Measurements from ENCODE around the gene GCC1. TPM values are rescaled to one million over a fixed set of nuclear protein-coding genes. Genes with fewer than 3 reads are reported as not detected.

GCC1 gene
- total RNA-seq, 1 experiment from 2014 or later = 16.8 TPM

DNA sequence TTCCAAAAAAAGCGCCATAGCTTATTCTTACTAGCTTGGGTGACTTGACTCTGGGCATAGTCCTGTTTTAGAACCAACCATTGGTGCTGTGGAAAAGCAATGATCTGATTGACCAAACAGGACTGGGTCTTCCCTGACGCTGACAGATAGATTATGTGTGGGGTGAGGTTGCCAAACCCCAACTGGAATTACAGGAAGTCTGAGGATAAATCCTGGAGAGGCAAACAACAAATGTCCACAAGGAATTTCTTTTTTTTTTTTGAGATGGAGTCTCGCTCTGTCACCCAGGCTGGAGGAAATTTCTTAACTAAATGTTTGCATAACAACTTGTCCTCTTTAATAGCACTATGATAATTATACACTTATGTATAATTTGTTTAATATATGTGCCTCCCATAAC lies 19.2 kb downstream of the GCC1 start:
- WGBS (ENCODE audit: extremely low coverage, insufficient read length, low lambda C conversion rate) = no CpG with 5 or more reads among the region's 3 CpGs
- Histone ChIP-seq H4K8ac (replicated peaks; ENCODE audit: insufficient read length, low read depth, low read length) (no peak overlapping the region), H3K4ac (ENCODE audit: low read depth, low read length) (no peak overlapping the region), H3K79me2 (ENCODE audit: insufficient read depth, low read length) (no peaks in the 10 kb centered on the region), H2BK20ac (ENCODE audit: low read depth, low read length, poor library complexity, severe bottlenecking) (no peak overlapping the region), H2BK12ac (ENCODE audit: insufficient read length, low read depth, low read length) (no peak overlapping the region), H3K23me2 (ENCODE audit: insufficient read length, low read depth, low read length, poor library complexity, severe bottlenecking) (no peaks in the 10 kb centered on the region), H2AK5ac (ENCODE audit: insufficient read length, low read length) (no peak overlapping the region), H3K9me3 (ENCODE audit: control insufficient read depth, low read depth, low read length) (no peaks in the 10 kb centered on the region), H3K79me1 (ENCODE audit: insufficient read depth, low read depth, low read length, poor library complexity, severe bottlenecking) (no peaks in the 10 kb centered on the region), H3T11ph (ENCODE audit: low read length) (no peak overlapping the region), H3K27me3 (ENCODE audit: insufficient read depth, low read length) (no peaks in the 10 kb centered on the region), H3K14ac (ENCODE audit: insufficient read depth, low read length) (no peak overlapping the region), H3K9ac (ENCODE audit: extremely low read depth, insufficient read length, low read length) (no peak overlapping the region), H3K56ac (ENCODE audit: insufficient read length, low read depth, low read length) (no peak overlapping the region), H3K4me1 (ENCODE audit: insufficient read depth, low read length) (no peaks in the 10 kb centered on the region), H2BK120ac (ENCODE audit: low read depth, low read length, poor library complexity, severe bottlenecking) (no peak overlapping the region), H4K5ac (ENCODE audit: insufficient read length, low read depth, low read length) (no peak overlapping the region), H3K18ac (ENCODE audit: insufficient read length, low read depth, low read length) (no peak overlapping the region), H4K20me1 (ENCODE audit: control insufficient read depth, insufficient read depth, insufficient read length) (no peaks in the 10 kb centered on the region), H2BK5ac (ENCODE audit: insufficient read length, low read length) (no peak overlapping the region), H4K91ac (ENCODE audit: insufficient read length, low read depth, low read length) (no peak overlapping the region), H2BK15ac (ENCODE audit: low read depth, low read length) (no peak overlapping the region), H3K27ac (ENCODE audit: insufficient read length, low read depth, low read length) (no peak overlapping the region), H3K4me2 (ENCODE audit: insufficient read depth, insufficient read length, low read length) (no peak overlapping the region), H2AFZ (ENCODE audit: low read length) (no peak overlapping the region), H3K23ac (ENCODE audit: insufficient read length, low read depth, low read length) (no peak overlapping the region)
- Mint-ChIP-seq H3K4me1 (no peaks in the 10 kb centered on the region), H3K36me3 (ENCODE audit: insufficient read depth in 1 of 3, low read depth in 3 of 3) (no peaks in the 10 kb centered on the region), H3K27ac (no peak overlapping the region), H3K27me3 (ENCODE audit: low read depth) (peaks cover 5% of the 10 kb centered on the region; the same call in 1 of the 2 replicates), H3K9me3 (peaks cover 0 to 3% of the 10 kb centered on the region in 2 experiments; a peak in 2 of 5 replicates), H3K4me3 (no peak overlapping the region)
- TF ChIP-seq, protein P1, sequence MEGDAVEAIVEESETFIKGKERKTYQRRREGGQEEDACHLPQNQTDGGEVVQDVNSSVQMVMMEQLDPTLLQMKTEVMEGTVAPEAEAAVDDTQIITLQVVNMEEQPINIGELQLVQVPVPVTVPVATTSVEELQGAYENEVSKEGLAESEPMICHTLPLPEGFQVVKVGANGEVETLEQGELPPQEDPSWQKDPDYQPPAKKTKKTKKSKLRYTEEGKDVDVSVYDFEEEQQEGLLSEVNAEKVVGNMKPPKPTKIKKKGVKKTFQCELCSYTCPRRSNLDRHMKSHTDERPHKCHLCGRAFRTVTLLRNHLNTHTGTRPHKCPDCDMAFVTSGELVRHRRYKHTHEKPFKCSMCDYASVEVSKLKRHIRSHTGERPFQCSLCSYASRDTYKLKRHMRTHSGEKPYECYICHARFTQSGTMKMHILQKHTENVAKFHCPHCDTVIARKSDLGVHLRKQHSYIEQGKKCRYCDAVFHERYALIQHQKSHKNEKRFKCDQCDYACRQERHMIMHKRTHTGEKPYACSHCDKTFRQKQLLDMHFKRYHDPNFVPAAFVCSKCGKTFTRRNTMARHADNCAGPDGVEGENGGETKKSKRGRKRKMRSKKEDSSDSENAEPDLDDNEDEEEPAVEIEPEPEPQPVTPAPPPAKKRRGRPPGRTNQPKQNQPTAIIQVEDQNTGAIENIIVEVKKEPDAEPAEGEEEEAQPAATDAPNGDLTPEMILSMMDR (conservative IDR thresholded peaks at IDR 0.05) = no peak
- no peak for DNase-seq

Data from H9 (cell line).